Left ventricle myocardium inferior (tissue), 1 donor: ENCODE measurements around the gene KCTD17. TPM values are rescaled to one million over a fixed set of nuclear protein-coding genes. Genes with fewer than 3 reads are reported as not detected.

Experiments used
- DNase-seq: peaks from one replicate; pipeline ENCODE4 v3.0.0-alpha.2; 2020
- H3K27ac ChIP-seq: fragments of 200-600 bp; replicated peaks from 2 replicates; pipeline ENCODE4 v1.8.0; 2021
- H3K27me3 ChIP-seq: fragments of 200-600 bp; 2 replicates; pipeline ENCODE4 v1.8.0; 2021; ENCODE audit warnings: low read depth
- H3K36me3 ChIP-seq: fragments of 200-600 bp; 2 replicates; pipeline ENCODE4 v1.8.0; 2021
- H3K4me1 ChIP-seq: fragments of 200-600 bp; 2 replicates; pipeline ENCODE4 v1.8.0; 2021
- H3K4me3 ChIP-seq: fragments of 200-600 bp; 2 replicates; pipeline ENCODE4 v1.8.0; 2021; ENCODE audit warnings: mild to moderate bottlenecking, moderate library complexity
- H3K9me3 ChIP-seq: fragments of 200-600 bp; replicated peaks from 2 replicates; pipeline ENCODE4 v1.8.0; 2021
- intact Hi-C: fragments of 100-400 bp; cut with micrococcal nuclease; formaldehyde crosslinking; loops from one replicate; pipeline ENCODE4 v1.11.0; 2022
- total RNA-seq: library from RNA; stranded (reverse); fragmentation: NEBNext Ultra II Directional; extraction: Animal tissue kit (Norgen Biotek cat#: 25700); gene quantifications from one replicate; pipeline ENCODE4 v1.2.1, GENCODE V29; 2021
- TF ChIP-seq, protein P1 (sequence below): fragments of 200-600 bp; IDR thresholded peaks from 2 replicates; pipeline ENCODE4 v1.8.0; 2021; ENCODE audit warnings: antibody characterized with exemption, mild to moderate bottlenecking, borderline replicate concordance
- donor health status: DM: no; HTN: yes; CAD: no; lungs with severe emphysema.

The KCTD17 gene
- total RNA-seq, 1 donor from 2014 or later, result 14.3 TPM

DNA sequence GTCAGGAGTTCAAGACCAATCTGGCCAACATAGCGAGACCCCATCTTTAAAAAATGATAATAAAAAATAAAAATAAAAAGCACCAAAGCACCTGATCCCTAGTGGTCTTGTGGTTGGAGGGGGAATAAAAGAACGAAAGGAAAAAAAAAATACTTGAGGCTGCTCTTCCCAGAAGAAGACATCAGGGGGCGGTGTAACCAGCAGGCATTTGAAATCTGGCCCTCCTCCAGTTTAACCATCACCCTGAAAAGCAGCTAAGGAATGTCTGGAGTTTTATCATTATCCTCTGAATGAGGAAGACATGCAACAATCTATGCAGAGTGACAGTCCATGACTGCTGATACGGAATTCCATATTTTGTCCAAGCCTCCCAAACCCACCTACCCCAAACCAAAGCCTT, 5.6 kb upstream of the KCTD17 start:
- Histone ChIP-seq H3K27me3 (peaks cover 23% of the 10 kb centered on the region), H3K4me3 (no peak overlapping the region), H3K4me1 (no peaks in the 10 kb centered on the region), H3K9me3 (no peaks in the 10 kb centered on the region), H3K27ac (no peak overlapping the region), H3K36me3 (no peaks in the 10 kb centered on the region)
- intact Hi-C loops, result no loop called here
- TF ChIP-seq, protein P1, sequence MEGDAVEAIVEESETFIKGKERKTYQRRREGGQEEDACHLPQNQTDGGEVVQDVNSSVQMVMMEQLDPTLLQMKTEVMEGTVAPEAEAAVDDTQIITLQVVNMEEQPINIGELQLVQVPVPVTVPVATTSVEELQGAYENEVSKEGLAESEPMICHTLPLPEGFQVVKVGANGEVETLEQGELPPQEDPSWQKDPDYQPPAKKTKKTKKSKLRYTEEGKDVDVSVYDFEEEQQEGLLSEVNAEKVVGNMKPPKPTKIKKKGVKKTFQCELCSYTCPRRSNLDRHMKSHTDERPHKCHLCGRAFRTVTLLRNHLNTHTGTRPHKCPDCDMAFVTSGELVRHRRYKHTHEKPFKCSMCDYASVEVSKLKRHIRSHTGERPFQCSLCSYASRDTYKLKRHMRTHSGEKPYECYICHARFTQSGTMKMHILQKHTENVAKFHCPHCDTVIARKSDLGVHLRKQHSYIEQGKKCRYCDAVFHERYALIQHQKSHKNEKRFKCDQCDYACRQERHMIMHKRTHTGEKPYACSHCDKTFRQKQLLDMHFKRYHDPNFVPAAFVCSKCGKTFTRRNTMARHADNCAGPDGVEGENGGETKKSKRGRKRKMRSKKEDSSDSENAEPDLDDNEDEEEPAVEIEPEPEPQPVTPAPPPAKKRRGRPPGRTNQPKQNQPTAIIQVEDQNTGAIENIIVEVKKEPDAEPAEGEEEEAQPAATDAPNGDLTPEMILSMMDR, result peak; percentile 43
- no peak for DNase-seq

GRCh38 chr22:37046589-37046988, 5.0 kb upstream of the KCTD17 start:
- TF ChIP-seq, protein P1, result no peak
- no peaks in the 10 kb centered on the region for H3K9me3 ChIP-seq
- intact Hi-C loops, result no loop called here
- no peaks in the 10 kb centered on the region for H3K36me3 ChIP-seq
- no peak overlapping the region for H3K27ac ChIP-seq
- no peak for DNase-seq
- H3K4me3 ChIP-seq, result no peak overlapping the region
- peaks cover 19% of the 10 kb centered on the region for H3K27me3 ChIP-seq
- H3K4me1 ChIP-seq, result peaks cover 5% of the 10 kb centered on the region

GRCh38 chr22:37047006-37047405, 4.5 kb upstream of the KCTD17 start:
- DNase-seq, result no peak
- Histone ChIP-seq H3K9me3 (no peaks in the 10 kb centered on the region), H3K27me3 (peaks cover 15% of the 10 kb centered on the region), H3K36me3 (no peaks in the 10 kb centered on the region), H3K4me3 (no peak overlapping the region), H3K27ac (no peak overlapping the region), H3K4me1 (peaks cover 9% of the 10 kb centered on the region)
- intact Hi-C loops, result no loop called here
- TF ChIP-seq, protein P1, result no peak

GRCh38 chr22:37048133-37048532, 3.4 kb upstream of the KCTD17 start:
- intact Hi-C loops, result no loop called here
- Histone ChIP-seq H3K9me3 (no peaks in the 10 kb centered on the region), H3K27ac (no peak overlapping the region), H3K36me3 (no peaks in the 10 kb centered on the region), H3K4me3 (no peak overlapping the region), H3K4me1 (peaks cover 20% of the 10 kb centered on the region), H3K27me3 (peaks cover 5% of the 10 kb centered on the region)
- DNase-seq, result no peak
- TF ChIP-seq, protein P1, result no peak

GRCh38 chr22:37049224-37049623, 2.3 kb upstream of the KCTD17 start:
- no peaks in the 10 kb centered on the region for H3K36me3 ChIP-seq
- H3K27me3 ChIP-seq, result no peaks in the 10 kb centered on the region
- no peak overlapping the region for H3K4me3 ChIP-seq
- peaks cover 30% of the 10 kb centered on the region for H3K4me1 ChIP-seq
- TF ChIP-seq, protein P1, result no peak
- intact Hi-C loops, result no loop called here
- H3K27ac ChIP-seq, result no peak overlapping the region
- DNase-seq, result no peak
- no peaks in the 10 kb centered on the region for H3K9me3 ChIP-seq

- TF ChIP-seq, protein P1, result no peak
- Histone ChIP-seq H3K9me3 (no peaks in the 10 kb centered on the region), H3K27ac (peak overlapping the region; percentile 19), H3K27me3 (no peaks in the 10 kb centered on the region), H3K4me1 (peaks cover 30% of the 10 kb centered on the region), H3K4me3 (peak overlapping the region; percentile 81), H3K36me3 (peaks cover 3% of the 10 kb centered on the region)
- intact Hi-C loops, result no loop called here
- DNase-seq, result no peak
These were observed 629 bp upstream of the KCTD17 start for GRCh38 chr22:37050913-37051312.
